K562 (cell line): ENCODE measurements around the gene COPE. TPM values are rescaled to one million over a fixed set of nuclear protein-coding genes. Genes with fewer than 3 reads are reported as not detected.

ENCODE experiments used
- ATAC-seq: fragments of 200-7000 bp; cut with Tn5 transposase; 3 replicates; pipeline ENCODE4 v1.9.1; 2020; ENCODE audit warnings: moderate library complexity
- BruUV-seq: library from RNA; stranded (reverse); fragments of 400-500 nt; replicated peaks from 2 replicates; lab custom pipeline; 2021; lab: Mats Ljungman, UMichigan
- CTCF ChIA-PET: fragments of 300-600 bp; formaldehyde crosslinking; extraction: SDS; loops from one replicate; lab custom pipeline; 2021; ENCODE audit warnings: low intra/inter-chr PET ratio; lab: Yijun Ruan, JAX
- POLR2A ChIA-PET: fragments of 300-600, 350-650 bp; sonication (Branson Sonifier 250); formaldehyde crosslinking; extraction: SDS; loops from one replicate; lab custom pipeline; 2021; ENCODE audit warnings: antibody characterized with exemption, inconsistent platforms; lab: Yijun Ruan, JAX
- DNase-seq, 4 experiments: peaks; one replicate each; pipeline versions ENCODE4 v3.0.0 to v3.0.0-alpha.2; 2011 to 2018; ENCODE audit warnings: low spot score in 3 of 4, mixed read lengths in 3 of 4; ENCODE audit errors: extremely low read depth in 1 of 4
- FAIRE-seq: peaks from 2 replicates; lab custom pipeline; 2011; peaks lifted over from hg19 to GRCh38; lab: Jason Lieb, UNC
- H2AFZ ChIP-seq: 2 replicates; pipeline ENCODE4 v1.6.0; 2011; ENCODE audit warnings: low read depth, low read length, control low read depth, inconsistent platforms
- H3K27ac ChIP-seq: fragments of 200-600 bp; 3 replicates; pipeline ENCODE4 v1.8.0; 2011; ENCODE audit warnings: low read depth, mild to moderate bottlenecking, control low read depth, inconsistent platforms, low read length, moderate library complexity, mixed read lengths; ENCODE audit errors: extremely low read depth
- H3K27me3 ChIP-seq, 2 experiments: fragments of 300-600 bp in 1 of 2; 2 replicates in 1 of 2; 3 replicates in 1 of 2; pipeline versions ENCODE4 v1.6.0 to v1.8.0; 2011; ENCODE audit warnings: inconsistent platforms in 2 of 2, low read length in 2 of 2, mild to moderate bottlenecking in 1 of 2, mixed read lengths in 1 of 2, moderate library complexity in 1 of 2; ENCODE audit not compliant: control insufficient read depth in 2 of 2, insufficient read depth in 2 of 2
- H3K36me3 ChIP-seq: fragments of 300-600 bp; 3 replicates; pipeline ENCODE4 v1.8.0; 2011; ENCODE audit warnings: mild to moderate bottlenecking, low read length, inconsistent platforms; ENCODE audit not compliant: control insufficient read depth, insufficient read depth
- H3K4me1 ChIP-seq, 2 experiments: fragments of 200-600 bp in 1 of 2; replicated peaks in 1 of 2; 2 replicates in 1 of 2; 3 replicates in 1 of 2; pipeline versions ENCODE4 v1.5.1 to v1.8.0; 2011; ENCODE audit warnings: inconsistent platforms in 2 of 2, low read length in 2 of 2, mild to moderate bottlenecking in 1 of 2, mixed read lengths in 1 of 2, moderate library complexity in 1 of 2; ENCODE audit not compliant: control insufficient read depth in 2 of 2, insufficient read depth in 2 of 2
- H3K4me2 ChIP-seq: 2 replicates; pipeline ENCODE4 v1.6.1; 2011; ENCODE audit warnings: low read length, control low read depth, inconsistent platforms, mixed read lengths; ENCODE audit not compliant: insufficient read depth
- H3K4me3 ChIP-seq: fragments of 200-600 bp; sonication (generic), shearing (Covaris generic); 2 replicates; pipeline ENCODE4 v1.5.1; 2016; ENCODE audit warnings: control low read depth, inconsistent platforms
- H3K79me2 ChIP-seq: fragments of 200-600 bp; 3 replicates; pipeline ENCODE4 v1.8.0; 2011; ENCODE audit warnings: low read length, inconsistent platforms; ENCODE audit not compliant: control insufficient read depth, insufficient read depth
- H3K9ac ChIP-seq, 2 experiments: 2 replicates each; pipeline versions ENCODE4 v1.6.0 to v1.6.1; 2011; ENCODE audit warnings: low read depth in 2 of 2, low read length in 2 of 2, control low read depth in 1 of 2, inconsistent platforms in 1 of 2, mild to moderate bottlenecking in 1 of 2, mixed read lengths in 1 of 2; ENCODE audit not compliant: insufficient read depth in 1 of 2
- H3K9me1 ChIP-seq: one replicate; pipeline ENCODE4 v1.6.0; 2011; ENCODE audit warnings: inconsistent platforms, mild to moderate bottlenecking, low read length, moderate library complexity; ENCODE audit not compliant: control insufficient read depth, insufficient read depth
- H3K9me3 ChIP-seq: replicated peaks from 2 replicates; pipeline ENCODE4 v1.5.1; 2011; ENCODE audit warnings: low read depth, low read length, inconsistent platforms; ENCODE audit not compliant: control insufficient read depth, insufficient read depth
- H4K20me1 ChIP-seq: replicated peaks from 2 replicates; pipeline ENCODE4 v1.6.1; 2011; ENCODE audit warnings: low read length, inconsistent platforms, mixed read lengths; ENCODE audit not compliant: control insufficient read depth, insufficient read depth
- BRCA1 ChIP-seq, 2 experiments: fragments of 450-650 bp in 1 of 2; sonication (generic) in 1 of 2; formaldehyde crosslinking in 1 of 2; IDR thresholded peaks; 2 replicates each; pipeline versions ENCODE4 v1.5.0 to v1.6.1; 2017 to 2020; ENCODE audit warnings: mild to moderate bottlenecking in 1 of 2, missing genetic modification reagents in 1 of 2
- CBX3 ChIP-seq, 2 experiments: IDR thresholded peaks; 1 replicate in 1 of 2; 2 replicates in 1 of 2; pipeline ENCODE4 v1.6.1; 2012; ENCODE audit warnings: inconsistent platforms in 2 of 2, low read length in 2 of 2, borderline replicate concordance in 1 of 2, control low read depth in 1 of 2
- CEBPG ChIP-seq, 3 experiments: fragments of 200-800 bp in 1 of 3; sonication (Bioruptor generic) in 1 of 3; sonication (generic) in 1 of 3; formaldehyde crosslinking in 1 of 3; IDR thresholded peaks in 2 of 3; conservative IDR thresholded peaks in 1 of 3; 2 replicates each; pipeline versions ENCODE4 v1.6.1 to v1.8.0; 2016 to 2022; ENCODE audit warnings: missing compliant biosample characterization in 2 of 3, missing genetic modification characterization in 2 of 3, mild to moderate bottlenecking in 1 of 3, missing genetic modification reagents in 1 of 3
- EP400 ChIP-seq: fragments of 450-650 bp; IDR thresholded peaks from 2 replicates; pipeline ENCODE4 v1.6.1; 2017; ENCODE audit warnings: antibody characterized with exemption, mild to moderate bottlenecking, moderate library complexity
- ETV1 ChIP-seq: fragments of 450-650 bp; conservative IDR thresholded peaks from 2 replicates; pipeline ENCODE4 v1.6.1; 2016; ENCODE audit warnings: missing genetic modification characterization, control low read depth, low read depth, missing compliant biosample characterization
- HDAC1 ChIP-seq, 2 experiments: fragments of 450-650 bp; IDR thresholded peaks; 2 replicates each; pipeline ENCODE4 v1.6.1; 2016 to 2017; ENCODE audit warnings: inconsistent platforms in 1 of 2, mild to moderate bottlenecking in 1 of 2, moderate library complexity in 1 of 2
- HEY1 ChIP-seq: fragments of 250-450 bp; sonication (Bioruptor Pico); IDR thresholded peaks from 2 replicates; pipeline ENCODE4 v1.5.0; 2020; ENCODE audit warnings: mild to moderate bottlenecking, moderate library complexity, borderline replicate concordance
- ILK ChIP-seq: fragments of 450-650 bp; IDR thresholded peaks from 2 replicates; pipeline ENCODE4 v1.6.1; 2016; ENCODE audit warnings: missing genetic modification characterization, low read depth, mild to moderate bottlenecking, missing compliant biosample characterization, moderate library complexity, borderline replicate concordance
- KLF16 ChIP-seq: IDR thresholded peaks from 2 replicates; pipeline ENCODE4 v1.6.1; 2016; ENCODE audit warnings: antibody characterized with exemption
- MTA2 ChIP-seq: fragments of 450-650 bp; IDR thresholded peaks from 2 replicates; pipeline ENCODE4 v1.6.1; 2016; ENCODE audit warnings: low read depth
- NCOA6 ChIP-seq: fragments of 450-650 bp; IDR thresholded peaks from 2 replicates; pipeline ENCODE4 v1.6.1; 2017; ENCODE audit warnings: mild to moderate bottlenecking
- PRMT5 ChIP-seq: sonication (generic); formaldehyde crosslinking; IDR thresholded peaks from 2 replicates; pipeline ENCODE4 v1.5.0; 2020; ENCODE audit warnings: missing genetic modification reagents
- PTBP1 ChIP-seq: fragments of 200-400 bp; formaldehyde crosslinking; IDR thresholded peaks from 2 replicates; pipeline ENCODE4 v1.6.1; 2017; ENCODE audit warnings: low read depth, low read length
- RBM34 ChIP-seq: fragments of 200-400 bp; formaldehyde crosslinking; IDR thresholded peaks from 2 replicates; pipeline ENCODE4 v1.6.1; 2018; ENCODE audit warnings: low read length, borderline replicate concordance; ENCODE audit not compliant: insufficient read depth
- USF1 ChIP-seq: sonication (generic); formaldehyde crosslinking; IDR thresholded peaks from 2 replicates; pipeline ENCODE4 v1.9.0; 2022; ENCODE audit warnings: mild to moderate bottlenecking, missing genetic modification reagents
- ZFP91 ChIP-seq: sonication (generic); formaldehyde crosslinking; IDR thresholded peaks from 2 replicates; pipeline ENCODE4 v1.8.0; 2022; ENCODE audit warnings: mild to moderate bottlenecking, missing genetic modification reagents
- ZKSCAN1 ChIP-seq: fragments of 150-350 bp; IDR thresholded peaks from 2 replicates; pipeline ENCODE4 v1.6.1; 2016; ENCODE audit warnings: low read depth, low read length
- ZNF146 ChIP-seq: IDR thresholded peaks from one replicate; pipeline ENCODE4 v1.6.1; 2018; ENCODE audit warnings: missing compliant biosample characterization; ENCODE audit not compliant: unreplicated experiment
- ZNF347 ChIP-seq: fragments of 450-650 bp; formaldehyde crosslinking; IDR thresholded peaks from 2 replicates; pipeline ENCODE4 v1.4.0; 2020; ENCODE audit warnings: low read depth, mild to moderate bottlenecking, moderate library complexity
- ZNF77 ChIP-seq: fragments of 250-450 bp; sonication (Bioruptor Pico); IDR thresholded peaks from 2 replicates; pipeline ENCODE4 v1.5.0; 2020
- WGBS: fragments of 100-300 bp; shearing (Covaris generic); methylation state at CpG from one replicate; pipeline ENCODE4 v1.1.6; 2016; ENCODE audit warnings: low coverage, mixed read lengths; ENCODE audit not compliant: insufficient coverage; ENCODE audit errors: missing lambda C conversion rate; 5-methylcytosine and 5-hydroxymethylcytosine counted together
- in situ Hi-C: fragments of 300-500 bp; cut with MboI; formaldehyde crosslinking; loops from 4 replicates; pipeline ENCODE4 v1.15.0; 2018; ENCODE audit warnings: inconsistent platforms, mixed read lengths
- intact Hi-C: fragments of 100-400 bp; cut with micrococcal nuclease; formaldehyde crosslinking; loops from 2 replicates; pipeline ENCODE4 v1.14.2; 2022
- polyA plus RNA-seq, 8 experiments: library from polyadenylated mRNA; depleted of rRNA in 4 of 8; stranded (reverse) in 5 of 8; unstranded in 3 of 8; fragments of >200 nt; fragmentation: Nextera tagmentation in 2 of 8; fragmentation: Illumina TruSeq in 1 of 8; extraction: Ambion mirVana in 2 of 8; extraction: Trizol in 1 of 8; gene quantifications; 2 replicates each; pipeline versions ENCODE4 v1.2.1 to v1.2.3, GENCODE V29; 2011 to 2014; ENCODE audit warnings: inconsistent platforms in 1 of 8, missing spikeins in 1 of 8
- total RNA-seq, 7 experiments: library from RNA; depleted of rRNA in 6 of 7; stranded (reverse); fragments of >200 nt in 6 of 7; fragmentation: Illumina TruSeq in 2 of 7; extraction: Trizol in 2 of 7; gene quantifications; 2 replicates each; pipeline versions ENCODE4 v1.2.1 to v1.2.3, GENCODE V29; 2011 to 2021; ENCODE audit warnings: low replicate concordance in 1 of 7

Gene COPE
- total and polyA plus RNA-seq, 9 of the 15 experiments (the other 6 are each of a cell fraction or from before 2014, with no cell fraction given): 5.8 to 273 (median 147) TPM

GRCh38 chr19:18919900-18920214, 670 bp upstream of the COPE start:
- H3K9ac ChIP-seq: peak overlapping the region; percentile 75 to 98
- H3K27me3 ChIP-seq: no peaks in the 10 kb centered on the region
- intact Hi-C loops: loop anchor here (1.0 to 5.0 kb wide), 2 partner anchors 66 to 217 kb away; partner anchors contain the start of gene TMEM161A
- in situ Hi-C loops: no loop called here
- no peak for ATAC-seq
- H3K4me2 ChIP-seq: peak overlapping the region; percentile 95
- CTCF ChIA-PET: no interaction called here
- H3K36me3 ChIP-seq: peaks cover 60% of the 10 kb centered on the region; the same call in 2 of the 3 replicates
- H4K20me1 ChIP-seq: peaks cover 7% of the 10 kb centered on the region; the same call in 1 of the 2 replicates
- peak overlapping the region; percentile 95 for H3K4me3 ChIP-seq
- peaks cover 8 to 27% of the 10 kb centered on the region in 2 experiments; a peak in 4 of 5 replicates for H3K4me1 ChIP-seq
- no peaks in the 10 kb centered on the region for H3K9me1 ChIP-seq
- WGBS: under 1% methylated on average over 15 of the region's 15 CpGs
- no peaks in the 10 kb centered on the region for H3K9me3 ChIP-seq
- BruUV-seq: TSS peak; percentile 77
- no peak for FAIRE-seq
- H3K79me2 ChIP-seq: peaks cover 57% of the 10 kb centered on the region
- H3K27ac ChIP-seq: peak overlapping the region; percentile 74
- peak overlapping the region; percentile 84 for H2AFZ ChIP-seq
- no peak for DNase-seq
- POLR2A ChIA-PET: interaction anchor here (0.7 to 3.6 kb wide), 10 partner anchors 10 to 605 kb away, joined by 3 to 37 read pairs (median 4); no protein-coding TSS in a partner anchor
- TF ChIP-seq ILK (tag) (no peak), HEY1 (CRISPR knock-in tag) (no peak), CBX3 (IDR thresholded peaks at IDR 0.05; ENCODE audit: borderline replicate concordance in 1 of 2, low read length in 2 of 2) (no peak), ZNF146 (no peak), BRCA1 (IDR thresholded peaks at IDR 0.05) (no peak), BRCA1 (CRISPR knock-in tag; IDR thresholded peaks at IDR 0.05) (no peak), NCOA6 (no peak), PRMT5 (CRISPR knock-in tag) (no peak), KLF16 (no peak), ZKSCAN1 (no peak), ZFP91 (CRISPR knock-in tag) (no peak), ZNF347 (CRISPR knock-in tag) (no peak), USF1 (CRISPR knock-in tag) (no peak), ZNF77 (CRISPR knock-in tag) (no peak), ETV1 (no peak), PTBP1 (no peak), HDAC1 (IDR thresholded peaks at IDR 0.05) (0 out of 4 replicates have a peak, but pooled peaks of 1 of the 2 experiments have one; percentile 9), CEBPG (CRISPR knock-in tag; IDR thresholded peaks at IDR 0.05) (no peak; the same call in 1 of the 2 replicates), CEBPG (tag; conservative IDR thresholded peaks at IDR 0.05 in 1 of 2, IDR thresholded peaks at IDR 0.05 in 1 of 2) (0 out of 4 replicates have a peak, but pooled peaks of 1 of the 2 experiments have one; percentile 19), EP400 (no peak), RBM34 (no peak), MTA2 (no peak)
